Activated CD8-positive, alpha-beta T cell treated with anti-CD3 and anti-CD28 coated beads, Interleukin-2, amount 10 ng/mL, durations not matched to agents 7 days and 5 days (primary cell): ENCODE results near the gene RFPL1. TPM values are rescaled to one million over a fixed set of nuclear protein-coding genes. Genes with fewer than 3 reads are reported as not detected.
"Not testable (repeated sequence)": the region's sequence is repeated elsewhere in the genome, so short reads cannot be mapped to it uniquely, and the experiment has no call there.

Experiments
- ATAC-seq: fragments of 150-1000 bp; cut with Tn5 transposase; one replicate; pipeline ENCODE4 v1.10.0; 2021; ENCODE audit warnings: moderate library complexity
- CTCF ChIA-PET: fragments of 350-600 bp; sonication (Branson Sonifier 250); formaldehyde crosslinking; loops from one replicate; lab custom pipeline; 2021; ENCODE audit warnings: antibody characterized with exemption; lab: Charles Lee
- POLR2A ChIA-PET: fragments of 350-600 bp; sonication (Branson Sonifier 250); formaldehyde crosslinking; loops from one replicate; lab custom pipeline; 2021; ENCODE audit warnings: antibody characterized with exemption; lab: Charles Lee
- DNase-seq: peaks from one replicate; pipeline ENCODE4 v3.0.0-alpha.2; 2020
- H3K27ac Mint-ChIP-seq: one replicate; pipeline ENCODE4 v1.8.0; 2021; ENCODE audit warnings: mild to moderate bottlenecking, mixed read lengths
- H3K27me3 Mint-ChIP-seq: one replicate; pipeline ENCODE4 v1.8.0; 2021; ENCODE audit warnings: low read depth, mixed read lengths
- H3K36me3 Mint-ChIP-seq: one replicate; pipeline ENCODE4 v1.8.0; 2021; ENCODE audit warnings: low read depth, mixed read lengths
- H3K4me1 Mint-ChIP-seq: one replicate; pipeline ENCODE4 v1.8.0; 2021; ENCODE audit warnings: low read depth, mixed read lengths
- H3K4me3 Mint-ChIP-seq: one replicate; pipeline ENCODE4 v1.8.0; 2021; ENCODE audit warnings: mild to moderate bottlenecking, mixed read lengths
- H3K9me3 Mint-ChIP-seq: one replicate; pipeline ENCODE4 v1.8.0; 2022; ENCODE audit warnings: mixed read lengths; ENCODE audit not compliant: insufficient read depth
- total RNA-seq, 2 experiments: library from RNA; stranded (reverse); gene quantifications; one replicate each; pipeline ENCODE4 v1.2.3, GENCODE V29; 2021

The RFPL1 gene
- total RNA-seq, result not detected

- POLR2A ChIA-PET, CTCF ChIA-PET, H3K27ac Mint-ChIP-seq, H3K4me3 Mint-ChIP-seq, H3K4me1 Mint-ChIP-seq, H3K9me3 Mint-ChIP-seq, ATAC-seq, H3K36me3 Mint-ChIP-seq, DNase-seq: not testable (repeated sequence)
- peaks cover 19% of the 10 kb centered on the region for H3K27me3 Mint-ChIP-seq
Observed at GRCh38 chr22:29438283-29438682, at the start of gene RFPL1. Gene RFPL1 (plus strand): TSS chr22:29438583.

GRCh38 chr22:29388759-29389090 lies 49.7 kb upstream of the RFPL1 start:
- ATAC-seq, result peak; percentile 14
- Mint-ChIP-seq H3K9me3 (no peaks in the 10 kb centered on the region), H3K36me3 (peaks cover 19% of the 10 kb centered on the region), H3K4me1 (peaks cover 46% of the 10 kb centered on the region), H3K27ac (peak overlapping the region; percentile 91), H3K27me3 (no peaks in the 10 kb centered on the region), H3K4me3 (peak overlapping the region; percentile 92)
- ChIA-PET CTCF (interaction anchor here (1.0 to 1.5 kb wide), 2 partner anchors 25 to 135 kb away, joined by 3 read pairs; no protein-coding TSS in a partner anchor), POLR2A (interaction anchor here (1.0 to 1.5 kb wide), 3 partner anchors 14 to 154 kb away, joined by 3 to 4 read pairs (median 3); partner anchors contain the start of gene EWSR1)
- no peak for DNase-seq

- no peak overlapping the region for H3K4me3 Mint-ChIP-seq
- no peaks in the 10 kb centered on the region for H3K9me3 Mint-ChIP-seq
- POLR2A ChIA-PET, result no interaction called here
- peaks cover 14% of the 10 kb centered on the region for H3K36me3 Mint-ChIP-seq
- H3K27me3 Mint-ChIP-seq, result no peaks in the 10 kb centered on the region
- DNase-seq (no peak), ATAC-seq (no peak)
- H3K27ac Mint-ChIP-seq, result no peak overlapping the region
- CTCF ChIA-PET, result no interaction called here
- H3K4me1 Mint-ChIP-seq, result peaks cover 45% of the 10 kb centered on the region
Observed at GRCh38 chr22:29390270-29390669, 48.1 kb upstream of the RFPL1 start.

GRCh38 chr22:29391546-29391945 lies 46.8 kb upstream of the RFPL1 start:
- ChIA-PET CTCF (no interaction called here), POLR2A (no interaction called here)
- H3K36me3 Mint-ChIP-seq, result peaks cover 6% of the 10 kb centered on the region
- H3K4me3 Mint-ChIP-seq, result no peak overlapping the region
- no peaks in the 10 kb centered on the region for H3K9me3 Mint-ChIP-seq
- no peak for DNase-seq
- peaks cover 34% of the 10 kb centered on the region for H3K4me1 Mint-ChIP-seq
- no peak for ATAC-seq
- H3K27ac Mint-ChIP-seq, result no peak overlapping the region
- H3K27me3 Mint-ChIP-seq, result no peaks in the 10 kb centered on the region

- H3K27ac Mint-ChIP-seq, result no peak overlapping the region
- H3K27me3 Mint-ChIP-seq, result no peaks in the 10 kb centered on the region
- ChIA-PET POLR2A (interaction anchor here (0.6 kb wide), 1 partner anchor 112 kb away, joined by 4 read pairs; no protein-coding TSS in a partner anchor), CTCF (interaction anchor here (1.0 kb wide), 1 partner anchor 131 kb away, joined by 3 read pairs; no protein-coding TSS in a partner anchor)
- DNase-seq (no peak), ATAC-seq (no peak)
- H3K4me3 Mint-ChIP-seq, result no peak overlapping the region
- H3K4me1 Mint-ChIP-seq, result peaks cover 20% of the 10 kb centered on the region
- H3K36me3 Mint-ChIP-seq, result no peaks in the 10 kb centered on the region
- H3K9me3 Mint-ChIP-seq, result no peaks in the 10 kb centered on the region
Observed at GRCh38 chr22:29393019-29393608, 45.3 kb upstream of the RFPL1 start.

- H3K36me3 Mint-ChIP-seq, result no peaks in the 10 kb centered on the region
- H3K4me3 Mint-ChIP-seq, result no peak overlapping the region
- ChIA-PET POLR2A (no interaction called here), CTCF (interaction anchor here (0.9 to 2.1 kb wide), 6 partner anchors 10 to 129 kb away, joined by 3 to 13 read pairs (median 4); no protein-coding TSS in a partner anchor)
- ATAC-seq, result peak; percentile 94
- no peaks in the 10 kb centered on the region for H3K9me3 Mint-ChIP-seq
- H3K27ac Mint-ChIP-seq, result no peak overlapping the region
- DNase-seq, result peak; percentile 81
- H3K4me1 Mint-ChIP-seq, result peaks cover 18% of the 10 kb centered on the region
- no peaks in the 10 kb centered on the region for H3K27me3 Mint-ChIP-seq
Observed at GRCh38 chr22:29394931-29395581, 43.3 kb upstream of the RFPL1 start.

GRCh38 chr22:29396126-29396525 lies 42.3 kb upstream of the RFPL1 start:
- POLR2A ChIA-PET, result no interaction called here
- no peak for ATAC-seq
- H3K4me3 Mint-ChIP-seq, result no peak overlapping the region

GRCh38 chr22:29397791-29398190 lies 40.6 kb upstream of the RFPL1 start:
- Mint-ChIP-seq H3K9me3 (no peaks in the 10 kb centered on the region), H3K36me3 (no peaks in the 10 kb centered on the region), H3K27ac (no peak overlapping the region), H3K27me3 (peaks cover 17% of the 10 kb centered on the region), H3K4me3 (no peak overlapping the region), H3K4me1 (peaks cover 15% of the 10 kb centered on the region)
- POLR2A ChIA-PET, result no interaction called here
- no peak for DNase-seq
- no peak for ATAC-seq
- CTCF ChIA-PET, result interaction anchor here (1.0 kb wide), 1 partner anchor 126 kb away, joined by 3 read pairs; no protein-coding TSS in a partner anchor

More at GRCh38 chr22:29396126-29396525, 42.3 kb upstream of the RFPL1 start:
- DNase-seq, result no peak
- Mint-ChIP-seq H3K27ac (no peak overlapping the region), H3K9me3 (no peaks in the 10 kb centered on the region), H3K4me1 (peaks cover 18% of the 10 kb centered on the region), H3K27me3 (peaks cover 7% of the 10 kb centered on the region), H3K36me3 (no peaks in the 10 kb centered on the region)
- CTCF ChIA-PET, result interaction anchor here (0.9 to 2.1 kb wide), 7 partner anchors 11 to 128 kb away, joined by 3 to 13 read pairs (median 4); no protein-coding TSS in a partner anchor

GRCh38 chr22:29400576-29400975 lies 37.8 kb upstream of the RFPL1 start:
- ChIA-PET CTCF (no interaction called here), POLR2A (no interaction called here)
- Mint-ChIP-seq H3K36me3 (no peaks in the 10 kb centered on the region), H3K4me1 (no peaks in the 10 kb centered on the region), H3K27ac (no peak overlapping the region), H3K4me3 (no peak overlapping the region), H3K27me3 (peaks cover 17% of the 10 kb centered on the region), H3K9me3 (no peaks in the 10 kb centered on the region)
- no peak for DNase-seq
- no peak for ATAC-seq

GRCh38 chr22:29401538-29401937 lies 36.8 kb upstream of the RFPL1 start:
- H3K4me3 Mint-ChIP-seq, DNase-seq, CTCF ChIA-PET, H3K4me1 Mint-ChIP-seq, H3K9me3 Mint-ChIP-seq, ATAC-seq, H3K36me3 Mint-ChIP-seq, H3K27ac Mint-ChIP-seq, POLR2A ChIA-PET: not testable (repeated sequence)
- H3K27me3 Mint-ChIP-seq, result peaks cover 17% of the 10 kb centered on the region

- CTCF ChIA-PET, result no interaction called here
- Mint-ChIP-seq H3K9me3 (no peaks in the 10 kb centered on the region), H3K36me3 (no peaks in the 10 kb centered on the region), H3K4me3 (no peak overlapping the region), H3K27ac (no peak overlapping the region), H3K4me1 (peaks cover 26% of the 10 kb centered on the region), H3K27me3 (no peaks in the 10 kb centered on the region)
- no peak for DNase-seq
- no peak for ATAC-seq
- POLR2A ChIA-PET, result no interaction called here
Observed at GRCh38 chr22:29408940-29409339, 29.4 kb upstream of the RFPL1 start.

GRCh38 chr22:29411569-29412211 lies 26.7 kb upstream of the RFPL1 start:
- DNase-seq, H3K36me3 Mint-ChIP-seq, POLR2A ChIA-PET, H3K4me3 Mint-ChIP-seq, H3K9me3 Mint-ChIP-seq, H3K27me3 Mint-ChIP-seq, ATAC-seq: not testable (repeated sequence)
- peak overlapping the region; percentile 6 for H3K27ac Mint-ChIP-seq
- peaks cover 49% of the 10 kb centered on the region for H3K4me1 Mint-ChIP-seq
- CTCF ChIA-PET, result interaction anchor here (0.8 kb wide), 1 partner anchor 26 kb away, joined by 3 read pairs; no protein-coding TSS in a partner anchor
